Uterus (tissue), 4 donors: ENCODE measurements around the gene SMARCE1. TPM values are rescaled to one million over a fixed set of nuclear protein-coding genes. Genes with fewer than 3 reads are reported as not detected.

Experiments
- DNase-seq, 2 donors: peaks; one replicate each; pipeline ENCODE4 v3.0.0-alpha.2; 2019 to 2020
- H3K27ac ChIP-seq, 2 donors: fragments of 200-600 bp; sonication (generic); 1 replicate in 1 of 2; 2 replicates in 1 of 2; pipeline ENCODE4 v1.5.1; 2016 to 2018
- H3K27me3 ChIP-seq, 2 donors: fragments of 200-600 bp; sonication (generic); one replicate each; pipeline ENCODE4 v1.5.1; 2018 to 2019; ENCODE audit warnings: control low read depth in 1 of 2
- H3K36me3 ChIP-seq, 2 donors: fragments of 200-600 bp; sonication (generic); one replicate each; pipeline ENCODE4 v1.5.1; 2019; ENCODE audit warnings: control low read depth in 1 of 2
- H3K4me1 ChIP-seq, 2 donors: fragments of 200-600 bp; sonication (generic); one replicate each; pipeline ENCODE4 v1.5.1; 2018 to 2019; ENCODE audit warnings: control low read depth in 1 of 2
- H3K4me3 ChIP-seq, 2 donors: fragments of 200-600 bp; sonication (generic); 1 replicate in 1 of 2; 2 replicates in 1 of 2; pipeline ENCODE4 v1.5.1; 2018 to 2019; ENCODE audit warnings: mild to moderate bottlenecking in 1 of 2
- H3K9me3 ChIP-seq, 2 donors: fragments of 200-600 bp; sonication (generic); one replicate each; pipeline ENCODE4 v1.5.1; 2019; ENCODE audit warnings: control low read depth in 1 of 2
- CTCF ChIP-seq, 4 experiments: fragments of 200-600 bp in 2 of 4; fragments of 450-650 bp in 2 of 4; sonication (generic) in 2 of 4; IDR thresholded peaks; one replicate each; pipeline ENCODE4 v1.5.1; 2016 to 2019; ENCODE audit warnings: antibody characterized with exemption in 4 of 4, mild to moderate bottlenecking in 2 of 4, moderate library complexity in 1 of 4
- POLR2A ChIP-seq, 2 donors: fragments of 450-650 bp; IDR thresholded peaks; one replicate each; pipeline ENCODE4 v1.6.1; 2016; ENCODE audit warnings: antibody characterized with exemption in 2 of 2, mild to moderate bottlenecking in 1 of 2, moderate library complexity in 1 of 2
- intact Hi-C: fragments of 100-400 bp; cut with DNase I; formaldehyde crosslinking; loops from one replicate; pipeline ENCODE4 v1.15.1; 2023; ENCODE audit warnings: low total_unique reads
- total RNA-seq, 4 donors: library from RNA; depleted of rRNA in 3 of 4; stranded (reverse); fragments of >200 nt in 3 of 4; gene quantifications; one replicate each; pipeline versions ENCODE4 v1.1.0 to v1.2.4, GENCODE V29; 2014 to 2023
- donor health status: DM: yes; HTN: yes; CAD: no.

The SMARCE1 gene
- total RNA-seq, 4 donors from 2014 or later = 109 to 401 (median 159) TPM

DNA sequence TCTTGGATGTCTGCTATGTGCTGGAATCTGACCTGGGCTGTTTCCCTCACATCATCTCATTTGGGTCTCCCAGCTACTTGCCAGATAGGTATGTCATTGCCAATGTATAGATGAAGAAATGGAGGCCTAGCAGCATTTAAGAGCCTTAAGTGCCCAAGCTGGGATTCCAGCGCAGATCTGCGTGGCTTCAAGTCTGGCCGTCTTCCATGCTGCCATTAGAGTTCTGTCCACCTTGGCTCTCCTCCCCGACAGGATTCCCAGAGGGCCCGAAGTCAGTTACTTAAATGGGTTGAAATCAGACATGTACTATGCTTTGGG is 49.4 kb downstream of the SMARCE1 start:
- Histone ChIP-seq H3K4me1 (no peaks in the 10 kb centered on the region), H3K27ac (peak overlapping the region; percentile 35 to 78), H3K9me3 (no peaks in the 10 kb centered on the region), H3K36me3 (no peaks in the 10 kb centered on the region), H3K27me3 (no peaks in the 10 kb centered on the region), H3K4me3 (no peak overlapping the region)
- intact Hi-C loops = no loop called here
- no peak for TF ChIP-seq POLR2A (IDR thresholded peaks at IDR 0.05)
- no peak for DNase-seq

- no peaks in the 10 kb centered on the region for H3K27me3 ChIP-seq
- no peak overlapping the region for H3K4me3 ChIP-seq
- no peaks in the 10 kb centered on the region for H3K9me3 ChIP-seq
- H3K27ac ChIP-seq = peak overlapping the region; percentile 35 to 78
- no peak for DNase-seq
- no peaks in the 10 kb centered on the region for H3K36me3 ChIP-seq
- no peaks in the 10 kb centered on the region for H3K4me1 ChIP-seq
- intact Hi-C loops = no loop called here
- no peak for TF ChIP-seq POLR2A (IDR thresholded peaks at IDR 0.05)
- TF ChIP-seq CTCF (IDR thresholded peaks at IDR 0.05) = no peak
Measured at GRCh38 chr17:40597556-40598300, 49.9 kb downstream of the SMARCE1 start.

GRCh38 chr17:40597156-40597555 is 50.5 kb downstream of the SMARCE1 start:
- DNase-seq = no peak
- TF ChIP-seq CTCF (IDR thresholded peaks at IDR 0.05) (no peak), POLR2A (IDR thresholded peaks at IDR 0.05) (no peak)
- no peaks in the 10 kb centered on the region for H3K36me3 ChIP-seq
- H3K4me1 ChIP-seq = no peaks in the 10 kb centered on the region
- no peak overlapping the region for H3K4me3 ChIP-seq
- H3K27ac ChIP-seq = no peak overlapping the region
- H3K27me3 ChIP-seq = no peaks in the 10 kb centered on the region
- intact Hi-C loops = no loop called here
- H3K9me3 ChIP-seq = no peaks in the 10 kb centered on the region

DNA sequence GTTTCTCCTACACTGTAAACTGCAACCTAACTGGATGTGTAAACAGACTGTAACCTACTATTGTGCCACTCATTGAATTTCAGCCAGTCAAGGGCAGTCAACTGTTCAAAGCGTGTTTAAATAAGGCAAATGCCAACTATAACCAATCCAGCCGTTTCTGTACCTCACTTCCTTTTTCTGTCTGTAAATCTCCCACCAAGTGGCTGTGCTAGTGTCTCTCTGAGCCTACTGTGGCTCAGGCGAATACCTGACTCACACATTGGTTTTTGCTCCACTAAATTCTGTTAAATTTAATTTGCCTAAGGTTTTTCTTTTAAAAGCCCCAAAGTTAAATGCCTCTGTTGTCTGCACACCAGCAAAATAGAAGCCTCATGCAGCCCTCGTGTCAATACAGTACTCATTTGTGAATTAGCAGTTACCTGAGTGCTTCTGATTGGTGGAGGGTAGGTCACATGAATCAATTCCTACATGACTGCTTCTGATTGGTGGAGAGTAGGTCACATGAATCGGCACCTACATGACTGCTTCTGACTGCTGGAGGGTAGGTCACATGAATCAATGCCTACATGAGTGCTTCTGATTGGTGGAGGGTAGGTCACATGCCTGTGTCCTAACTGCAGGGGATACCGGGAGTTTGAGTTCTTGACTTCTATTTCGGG is 51.2 kb downstream of the SMARCE1 start:
- intact Hi-C loops = no loop called here
- Histone ChIP-seq H3K36me3 (no peaks in the 10 kb centered on the region), H3K9me3 (no peaks in the 10 kb centered on the region), H3K4me1 (no peaks in the 10 kb centered on the region), H3K4me3 (no peak overlapping the region), H3K27ac (no peak overlapping the region), H3K27me3 (no peaks in the 10 kb centered on the region)
- DNase-seq = no peak
- no peak for TF ChIP-seq CTCF (IDR thresholded peaks at IDR 0.05)
- no peak for TF ChIP-seq POLR2A (IDR thresholded peaks at IDR 0.05)

- H3K27me3 ChIP-seq = no peaks in the 10 kb centered on the region
- H3K9me3 ChIP-seq = no peaks in the 10 kb centered on the region
- intact Hi-C loops = no loop called here
- DNase-seq = no peak
- no peaks in the 10 kb centered on the region for H3K36me3 ChIP-seq
- TF ChIP-seq CTCF (IDR thresholded peaks at IDR 0.05) (no peak), POLR2A (IDR thresholded peaks at IDR 0.05) (no peak)
- H3K4me1 ChIP-seq = no peaks in the 10 kb centered on the region
- H3K27ac ChIP-seq = no peak overlapping the region
- H3K4me3 ChIP-seq = no peak overlapping the region
Measured at GRCh38 chr17:40590742-40591141, 56.9 kb downstream of the SMARCE1 start.
